GM12864 (cell line): ENCODE measurements around the gene RAB11FIP5.

Experiments
- DNase-seq: peaks from one replicate; pipeline ENCODE4 v3.0.0-alpha.2; 2011; ENCODE audit warnings: low read depth
- H3K4me3 ChIP-seq: 2 replicates; pipeline ENCODE4 v1.5.1; 2011; ENCODE audit warnings: mild to moderate bottlenecking, low read depth, low read length, control low read depth
- TF ChIP-seq, protein P1 (sequence below): IDR thresholded peaks from 2 replicates; pipeline ENCODE4 v1.5.1; 2011; ENCODE audit warnings: low read depth, mild to moderate bottlenecking, moderate library complexity, low read length, control low read depth, inconsistent platforms; ENCODE audit errors: missing control alignments

The RAB11FIP5 gene

DNA sequence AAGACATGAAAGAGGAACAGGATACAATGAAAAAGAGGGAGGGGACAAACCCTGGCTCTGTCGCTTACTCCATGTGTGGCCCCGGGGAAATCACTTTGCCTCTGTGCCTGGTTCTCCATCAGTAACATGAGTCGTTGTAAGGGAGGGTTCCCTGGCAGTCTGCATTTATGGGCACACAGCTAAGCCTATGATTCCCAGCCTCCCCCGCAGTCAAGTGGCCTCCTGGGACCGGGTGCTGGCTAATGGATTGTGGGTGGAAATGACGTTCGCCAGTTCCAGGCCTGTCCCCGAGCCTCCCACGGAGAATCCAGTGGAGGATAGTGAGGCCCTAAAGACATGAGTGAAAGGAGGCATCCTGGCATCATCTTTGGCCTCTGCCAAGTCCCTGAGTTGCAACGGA lies 83.9 kb downstream of the RAB11FIP5 start:
- no peak overlapping the region for H3K4me3 ChIP-seq
- DNase-seq, result no peak
- TF ChIP-seq, protein P1, sequence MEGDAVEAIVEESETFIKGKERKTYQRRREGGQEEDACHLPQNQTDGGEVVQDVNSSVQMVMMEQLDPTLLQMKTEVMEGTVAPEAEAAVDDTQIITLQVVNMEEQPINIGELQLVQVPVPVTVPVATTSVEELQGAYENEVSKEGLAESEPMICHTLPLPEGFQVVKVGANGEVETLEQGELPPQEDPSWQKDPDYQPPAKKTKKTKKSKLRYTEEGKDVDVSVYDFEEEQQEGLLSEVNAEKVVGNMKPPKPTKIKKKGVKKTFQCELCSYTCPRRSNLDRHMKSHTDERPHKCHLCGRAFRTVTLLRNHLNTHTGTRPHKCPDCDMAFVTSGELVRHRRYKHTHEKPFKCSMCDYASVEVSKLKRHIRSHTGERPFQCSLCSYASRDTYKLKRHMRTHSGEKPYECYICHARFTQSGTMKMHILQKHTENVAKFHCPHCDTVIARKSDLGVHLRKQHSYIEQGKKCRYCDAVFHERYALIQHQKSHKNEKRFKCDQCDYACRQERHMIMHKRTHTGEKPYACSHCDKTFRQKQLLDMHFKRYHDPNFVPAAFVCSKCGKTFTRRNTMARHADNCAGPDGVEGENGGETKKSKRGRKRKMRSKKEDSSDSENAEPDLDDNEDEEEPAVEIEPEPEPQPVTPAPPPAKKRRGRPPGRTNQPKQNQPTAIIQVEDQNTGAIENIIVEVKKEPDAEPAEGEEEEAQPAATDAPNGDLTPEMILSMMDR, result no peak

DNA sequence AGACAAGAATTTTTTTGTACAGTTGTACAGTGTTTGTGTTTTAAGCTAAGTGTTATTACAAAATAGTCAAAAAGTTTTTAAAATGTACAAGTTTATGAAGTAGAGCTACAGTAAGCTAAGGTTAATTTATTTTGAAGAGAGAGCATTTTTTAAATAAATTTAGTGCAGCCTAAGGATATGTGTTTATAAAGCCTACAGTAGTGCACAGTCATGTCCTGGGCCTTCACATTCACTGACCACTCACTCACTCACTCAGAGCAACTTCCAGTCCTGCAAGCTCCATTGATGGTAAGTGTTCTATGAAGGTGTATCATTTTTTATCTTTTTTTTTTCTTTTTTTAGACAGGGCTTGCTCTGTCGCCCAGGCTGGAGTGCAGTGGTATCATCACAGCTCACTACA lies 85.4 kb downstream of the RAB11FIP5 start:
- no peak overlapping the region for H3K4me3 ChIP-seq
- TF ChIP-seq, protein P1, result no peak
- DNase-seq, result no peak

DNA sequence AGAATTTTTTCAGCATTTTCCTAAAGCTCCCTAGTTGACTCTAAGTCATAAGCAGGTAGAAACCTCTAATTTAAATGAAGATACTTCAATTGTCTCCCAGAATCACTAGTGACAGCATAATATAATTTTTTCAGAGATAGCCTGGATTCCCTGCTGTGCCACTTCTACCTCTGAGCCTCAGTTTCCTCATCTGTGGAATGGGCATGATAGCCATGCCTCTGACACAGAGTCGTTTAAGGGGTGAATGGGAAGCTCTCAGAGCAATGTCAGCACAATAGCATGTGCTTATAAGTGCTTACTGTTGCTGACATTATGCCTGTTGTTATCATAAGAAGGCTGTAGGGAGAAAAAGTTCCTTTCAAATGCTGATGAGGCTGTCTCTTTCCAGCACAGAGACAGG lies 89.3 kb downstream of the RAB11FIP5 start:
- TF ChIP-seq, protein P1, result no peak
- no peak for DNase-seq
- H3K4me3 ChIP-seq, result no peak overlapping the region
